NCI-H187 (cell line): ENCODE measurements around the gene CLCNKA.
"Not testable (repeated sequence)": the region's sequence is repeated elsewhere in the genome, so short reads cannot be mapped to it uniquely, and the experiment has no call there.

ENCODE experiments used
- DNase-seq, 2 experiments: peaks; one replicate each; lab custom pipeline; 2025; lab: John Stamatoyannopoulos, UW

The CLCNKA gene

DNA sequence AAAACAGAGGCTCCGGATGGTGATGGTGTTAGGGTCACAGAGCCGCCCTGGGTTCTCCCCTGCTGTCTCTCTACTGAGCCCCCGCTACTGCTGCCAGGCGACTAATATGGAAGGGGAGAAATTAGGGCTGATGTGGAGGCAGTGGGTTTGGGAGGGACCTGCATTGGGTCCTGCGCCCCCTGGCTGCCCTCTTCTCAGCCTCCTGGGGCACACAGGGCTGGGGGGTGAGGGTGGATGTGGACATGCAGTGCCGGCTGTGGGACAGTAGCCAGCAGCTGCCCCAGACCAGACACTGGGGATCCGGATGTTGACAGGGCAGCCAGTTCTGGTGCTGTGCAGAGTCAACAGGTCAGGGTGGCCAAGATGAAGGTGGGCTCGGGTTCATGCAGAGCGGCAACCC, 20.3 kb downstream of the CLCNKA start:
- no peak for DNase-seq

DNA sequence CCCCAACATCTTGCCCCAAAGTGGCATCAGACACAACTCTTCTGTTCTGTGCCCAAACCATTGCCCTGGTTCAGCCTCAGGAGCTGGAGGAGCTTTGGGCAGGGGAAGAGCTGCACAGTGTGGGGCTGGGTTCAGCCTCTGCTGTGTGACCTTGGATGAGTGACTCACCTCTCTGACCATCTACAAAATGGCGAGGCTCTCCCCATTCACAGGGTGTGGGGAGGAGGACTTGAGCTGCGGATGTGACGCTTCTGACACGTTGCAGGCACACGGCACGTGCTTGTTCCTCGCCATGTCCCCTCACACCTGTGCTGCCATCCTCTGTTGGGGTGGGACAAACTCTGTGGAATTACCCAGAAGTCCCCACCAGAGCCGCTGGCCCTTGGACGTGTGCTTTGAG, 20.8 kb downstream of the CLCNKA start:
- DNase-seq: not testable (repeated sequence)

DNA sequence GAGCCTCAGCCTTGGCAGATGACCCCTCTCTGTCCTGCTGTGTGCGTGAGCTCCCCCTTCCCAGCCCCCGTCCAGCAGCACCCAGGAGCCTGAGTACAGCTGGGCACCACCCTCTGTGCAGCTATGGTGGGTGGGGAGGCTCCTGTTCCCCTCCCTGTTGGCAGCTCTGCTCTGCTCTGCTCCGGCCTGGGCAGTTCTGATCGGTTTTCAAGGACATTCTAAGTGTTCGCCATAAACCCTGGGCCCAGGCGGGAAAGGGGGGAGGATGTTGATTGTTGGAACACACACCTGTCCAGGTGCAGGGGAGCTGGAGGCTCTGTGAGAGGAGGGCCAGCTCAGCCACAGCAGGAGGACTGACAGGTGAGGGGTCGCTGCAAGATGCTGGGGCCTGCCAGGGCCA, 21.7 kb downstream of the CLCNKA start, which contains the start of gene CLCNKB:
Gene CLCNKB, plus strand, starts transcription at position 262 of the 400 bp plus-strand sequence. CDS start 711 bp downstream, outside the sequence.
- DNase-seq: peak; percentile 30 to 64

DNA sequence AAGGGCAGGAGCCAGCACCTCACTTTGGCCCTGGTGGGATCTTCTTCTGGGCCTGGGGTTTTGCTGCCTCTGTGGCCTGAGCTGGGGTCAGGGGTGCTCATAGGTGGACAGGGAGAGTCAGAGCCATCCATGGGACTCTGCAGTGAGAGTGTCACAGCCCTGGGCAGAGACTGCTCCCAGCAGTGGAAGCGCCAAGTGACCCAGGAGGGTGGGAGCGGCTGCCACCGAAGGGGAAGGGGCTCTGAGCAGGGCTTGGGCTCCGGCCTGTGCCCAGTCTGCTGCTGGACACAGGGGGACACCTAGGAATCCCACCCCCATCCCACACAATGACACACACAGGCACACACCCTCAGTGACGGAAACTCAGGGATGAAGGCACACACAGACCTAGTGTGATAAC, 22.1 kb downstream of the CLCNKA start:
- no peak for DNase-seq

DNA sequence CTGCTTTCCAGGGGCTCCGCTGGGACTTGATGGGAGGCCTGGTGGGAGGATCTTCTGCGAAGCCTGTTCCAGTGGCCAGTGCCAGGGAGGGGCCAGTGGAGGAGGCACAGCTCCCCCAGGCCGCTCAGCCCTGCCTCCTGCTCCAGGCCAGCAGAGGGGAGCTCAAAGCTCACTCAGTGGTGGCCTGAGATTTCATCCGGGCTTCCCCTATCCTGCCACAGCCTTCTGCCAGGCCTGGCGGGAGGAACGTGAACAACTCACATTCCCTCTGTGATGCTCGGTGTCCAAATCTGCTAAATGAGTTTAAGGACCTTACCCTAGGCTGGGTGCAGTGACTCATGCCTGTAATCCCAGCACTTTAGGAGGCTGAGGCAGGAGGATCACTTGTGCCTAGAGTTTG, 25.0 kb downstream of the CLCNKA start:
- no peak for DNase-seq

DNA sequence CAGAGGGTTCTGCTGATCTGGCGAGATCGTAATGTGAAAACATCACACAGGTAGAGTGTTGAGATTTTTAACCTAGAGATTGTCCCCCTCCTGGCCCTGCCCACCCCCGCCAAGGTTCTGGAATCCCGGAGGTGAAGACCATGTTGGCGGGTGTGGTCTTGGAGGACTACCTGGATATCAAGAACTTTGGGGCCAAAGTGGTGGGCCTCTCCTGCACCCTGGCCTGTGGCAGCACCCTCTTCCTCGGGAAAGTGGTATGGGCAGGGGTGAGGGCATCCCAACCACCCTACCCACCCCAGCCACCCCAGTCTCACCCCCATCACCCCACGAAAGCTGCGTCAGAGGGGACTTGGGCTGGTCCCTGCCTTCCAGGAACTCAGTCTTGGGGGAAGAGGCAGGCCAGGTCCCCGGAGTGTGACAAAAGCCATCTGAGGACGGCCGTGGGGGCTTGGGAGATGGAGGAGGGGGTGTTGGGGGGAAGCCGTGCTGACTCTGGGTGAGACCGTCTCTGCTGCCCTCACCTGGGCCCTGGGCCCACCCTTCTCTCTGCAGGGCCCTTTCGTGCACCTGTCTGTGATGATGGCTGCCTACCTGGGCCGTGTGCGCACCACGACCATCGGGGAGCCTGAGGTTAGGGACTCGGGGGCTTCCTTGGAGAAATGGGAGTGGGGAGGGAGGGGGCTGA, 26.1 kb downstream of the CLCNKA start:
- no peak for DNase-seq

DNA sequence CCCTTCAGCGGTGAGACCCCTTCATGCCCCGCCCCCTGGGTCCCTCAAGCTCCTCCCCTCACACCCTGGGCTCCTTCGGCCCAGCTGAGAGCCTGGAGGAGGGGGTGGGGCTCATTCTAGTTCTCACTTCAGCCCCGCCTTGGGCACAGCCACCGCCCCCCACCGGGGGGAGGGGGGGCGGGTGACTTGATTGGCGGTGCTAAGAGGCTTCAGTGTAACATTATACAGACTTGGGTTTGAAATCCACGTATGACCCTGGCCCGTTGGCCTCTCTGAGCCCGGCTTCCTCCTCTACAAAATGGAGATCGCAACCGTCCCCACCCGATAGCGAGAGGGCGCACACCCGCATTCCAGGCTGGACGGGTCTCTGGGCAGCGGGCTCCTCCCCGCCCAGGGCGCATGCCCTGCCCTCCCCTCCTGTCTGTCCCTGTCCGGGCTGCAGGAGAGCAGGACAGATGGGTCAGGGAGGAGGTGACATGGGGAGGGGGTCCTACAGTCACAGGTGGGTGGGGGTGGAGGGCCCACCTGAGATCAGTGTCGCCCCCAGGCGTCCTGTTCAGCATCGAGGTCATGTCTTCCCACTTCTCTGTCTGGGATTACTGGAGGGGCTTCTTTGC, 26.8 kb downstream of the CLCNKA start:
- DNase-seq: peak; percentile 60 to 62

DNA sequence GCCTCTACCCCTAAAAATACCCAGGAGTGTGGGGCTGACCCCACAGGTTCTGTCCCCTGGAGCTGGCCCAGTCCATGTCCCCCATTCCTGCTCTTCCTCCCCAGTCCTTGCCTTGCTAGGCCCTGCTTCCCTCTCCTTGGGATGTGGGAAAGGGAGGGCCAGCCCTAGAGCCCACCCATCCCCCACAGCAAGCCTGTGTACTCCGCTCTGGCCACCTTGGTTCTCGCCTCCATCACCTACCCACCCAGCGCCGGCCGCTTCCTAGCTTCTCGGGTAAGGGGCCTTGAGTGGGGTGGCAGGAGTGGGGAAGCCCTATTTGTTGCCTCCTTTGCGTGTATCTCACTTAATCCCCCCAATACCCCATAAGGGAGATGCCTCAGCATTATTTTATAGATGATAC, 28.5 kb downstream of the CLCNKA start:
- DNase-seq: no peak

DNA sequence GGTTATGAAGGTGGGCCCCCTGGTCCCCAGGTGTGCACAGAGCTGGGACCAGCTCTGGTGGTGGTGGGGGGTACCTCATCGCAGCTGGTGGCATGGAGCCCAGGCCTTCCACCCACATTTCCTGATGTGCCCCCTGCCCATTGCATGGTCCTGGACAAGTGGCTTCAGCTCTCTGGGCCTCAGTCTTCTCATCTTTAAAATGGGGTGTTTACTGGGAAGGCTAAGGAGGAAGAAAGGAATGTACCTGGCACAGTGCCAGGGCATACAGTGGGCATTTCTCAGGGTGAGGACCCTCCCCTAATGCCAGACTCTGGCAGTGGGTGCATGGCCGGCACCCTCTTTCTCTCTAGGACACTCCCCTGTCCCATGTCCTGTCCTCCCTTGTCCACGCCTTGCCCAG, 29.2 kb downstream of the CLCNKA start:
- no peak for DNase-seq

DNA sequence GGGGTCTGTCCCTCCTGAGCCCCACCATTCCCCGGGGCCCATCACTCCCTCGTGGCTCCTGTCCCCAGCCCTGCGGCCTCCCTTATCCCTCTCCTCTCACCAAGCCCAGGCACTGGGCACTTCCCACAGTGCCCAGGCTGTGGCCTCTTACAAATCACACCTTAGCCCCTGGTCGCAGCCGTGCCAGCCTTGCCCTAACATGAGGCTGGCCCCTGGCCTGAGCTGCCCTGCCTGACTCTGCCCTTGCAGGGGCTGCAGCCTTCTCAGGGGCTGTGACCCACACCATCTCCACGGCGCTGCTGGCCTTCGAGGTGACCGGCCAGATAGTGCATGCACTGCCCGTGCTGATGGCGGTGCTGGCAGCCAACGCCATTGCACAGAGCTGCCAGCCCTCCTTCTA, 30.1 kb downstream of the CLCNKA start:
- DNase-seq: not testable (repeated sequence)

DNA sequence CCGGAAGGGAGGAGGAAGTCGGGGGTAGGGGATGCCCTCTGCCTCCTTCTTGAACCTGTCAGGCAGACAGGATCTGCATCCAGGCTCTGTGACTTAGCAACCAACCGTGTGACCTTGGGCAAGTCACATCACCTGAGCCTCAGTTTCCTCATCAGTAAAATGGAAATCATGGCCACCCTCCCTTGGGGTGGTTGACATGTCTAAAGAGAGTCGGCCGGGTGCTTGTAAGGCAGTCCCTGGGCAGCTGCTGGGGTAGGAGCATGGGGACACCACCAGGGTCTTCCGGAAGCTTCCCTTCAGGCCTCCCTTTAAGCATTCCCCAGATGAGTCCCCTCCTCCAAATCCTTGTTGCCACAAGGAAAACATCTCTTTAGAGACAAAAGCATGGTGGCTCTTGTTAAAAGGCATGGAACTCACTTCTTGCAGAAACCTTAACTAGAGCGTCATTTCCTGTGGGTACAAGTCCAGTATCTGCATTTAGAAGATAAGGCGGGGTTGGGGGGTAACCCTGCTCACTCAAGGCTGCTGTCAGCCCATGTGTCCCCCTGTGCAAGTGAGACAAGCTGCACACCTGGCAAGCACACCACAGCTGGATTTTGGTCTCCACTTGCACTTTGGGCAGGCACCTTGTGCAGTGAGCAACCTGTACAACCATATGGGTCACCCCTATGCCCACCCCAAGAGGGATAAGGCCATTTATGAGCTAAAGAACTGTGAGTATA, 32.1 kb downstream of the CLCNKA start:
- DNase-seq: no peak

DNA sequence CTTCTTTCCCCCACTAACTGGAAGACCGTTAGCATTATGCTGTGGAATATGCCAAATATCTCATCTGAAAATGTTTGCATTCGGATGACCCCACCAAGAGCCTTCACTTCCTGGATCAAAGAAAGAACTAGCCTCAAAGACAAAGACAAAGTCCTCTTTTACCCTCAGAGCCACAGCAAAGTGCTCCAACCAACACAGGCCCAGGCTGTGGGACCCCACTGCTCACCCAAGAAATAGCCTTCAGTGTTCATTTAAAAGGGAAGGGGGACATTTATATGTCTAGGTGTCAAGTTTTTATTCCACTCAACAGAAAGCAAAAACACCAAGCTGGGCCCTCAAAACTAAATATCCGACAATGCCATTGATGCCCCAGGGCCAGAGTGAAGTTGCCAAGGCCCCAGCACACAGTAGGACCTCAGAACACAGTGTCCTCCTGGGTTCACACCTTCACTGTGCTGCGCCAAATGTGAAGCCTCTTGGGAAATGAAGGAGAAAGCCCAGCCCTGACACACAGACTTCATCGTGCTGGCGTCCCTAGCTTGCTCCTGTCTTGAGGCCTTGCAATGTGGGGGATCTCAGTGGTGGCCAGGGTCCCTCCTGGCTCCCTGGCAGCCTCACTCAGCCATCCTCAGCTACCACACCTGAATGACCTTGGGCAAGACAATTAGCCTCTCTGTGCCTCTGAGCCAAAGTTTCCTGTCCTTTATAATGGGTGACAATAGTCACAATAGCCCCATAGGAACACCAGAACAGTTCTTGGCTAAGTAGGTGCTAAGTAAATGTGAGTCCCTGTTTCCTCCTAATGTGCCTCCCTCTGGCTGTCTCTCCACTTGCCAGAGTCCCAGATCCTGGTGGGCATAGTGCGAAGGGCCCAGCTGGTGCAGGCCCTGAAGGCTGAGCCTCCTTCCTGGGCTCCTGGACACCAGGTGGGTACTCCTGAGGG, 33.0 kb downstream of the CLCNKA start:
- DNase-seq: no peak

DNA sequence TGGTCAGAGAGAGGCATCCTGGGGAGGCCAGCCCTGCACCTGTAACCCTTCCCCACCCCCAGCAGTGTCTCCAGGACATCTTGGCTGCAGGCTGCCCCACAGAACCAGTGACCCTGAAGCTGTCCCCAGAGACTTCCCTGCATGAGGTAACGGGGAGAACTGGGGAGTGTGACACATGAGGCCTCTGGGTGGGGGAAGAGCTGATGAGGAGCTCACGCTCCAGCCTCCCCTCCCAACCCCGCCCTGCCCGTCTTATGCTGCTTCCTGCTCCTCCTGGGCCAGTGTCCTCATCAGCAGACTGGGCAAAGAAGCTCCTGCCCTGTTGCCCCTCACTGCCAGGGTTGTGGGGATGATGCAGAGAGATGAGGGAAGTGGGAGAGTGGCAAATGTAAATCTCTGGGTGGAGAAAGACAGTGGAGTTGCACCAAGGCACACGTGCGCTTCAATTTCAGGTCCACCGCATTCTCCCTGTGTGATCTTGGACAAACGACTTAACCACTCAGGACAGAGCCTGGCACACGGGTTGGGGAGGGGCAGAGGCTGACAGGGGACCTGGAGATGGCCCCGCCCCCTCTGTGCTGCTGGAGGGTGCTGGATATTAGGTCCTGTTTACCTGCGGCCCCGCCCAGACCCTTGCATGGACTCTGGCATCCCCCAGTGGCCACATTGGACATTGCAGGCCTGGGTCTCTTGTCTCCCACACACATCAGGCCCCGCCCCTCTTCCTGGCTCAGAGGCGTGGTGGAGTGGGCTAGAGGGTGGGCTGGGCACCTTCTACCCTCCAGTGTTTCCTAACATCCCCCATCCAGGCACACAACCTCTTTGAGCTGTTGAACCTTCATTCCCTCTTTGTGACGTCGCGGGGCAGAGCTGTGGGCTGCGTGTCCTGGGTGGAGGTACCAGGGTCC, 34.0 kb downstream of the CLCNKA start:
- peak; percentile 61 to 77 for DNase-seq

DNA sequence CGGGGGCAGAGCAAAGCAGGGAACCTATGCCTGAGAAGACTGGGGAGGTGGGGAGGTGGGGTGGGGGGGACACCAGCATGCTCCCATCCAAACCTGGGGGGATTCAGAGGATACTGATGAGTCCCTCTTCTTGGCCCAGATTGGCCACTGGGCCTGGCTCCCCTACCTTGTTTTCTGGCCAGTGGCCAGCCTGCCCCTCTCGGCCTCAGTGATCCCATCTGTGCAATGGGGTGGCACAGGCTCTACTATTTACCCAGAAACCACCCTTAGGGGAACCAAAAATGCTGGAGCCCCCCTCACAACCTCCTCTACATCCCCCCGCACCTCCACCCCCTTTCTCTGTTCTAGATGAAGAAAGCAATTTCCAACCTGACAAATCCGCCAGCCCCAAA, 34.7 kb downstream of the CLCNKA start:
- not testable (repeated sequence) for DNase-seq

DNA sequence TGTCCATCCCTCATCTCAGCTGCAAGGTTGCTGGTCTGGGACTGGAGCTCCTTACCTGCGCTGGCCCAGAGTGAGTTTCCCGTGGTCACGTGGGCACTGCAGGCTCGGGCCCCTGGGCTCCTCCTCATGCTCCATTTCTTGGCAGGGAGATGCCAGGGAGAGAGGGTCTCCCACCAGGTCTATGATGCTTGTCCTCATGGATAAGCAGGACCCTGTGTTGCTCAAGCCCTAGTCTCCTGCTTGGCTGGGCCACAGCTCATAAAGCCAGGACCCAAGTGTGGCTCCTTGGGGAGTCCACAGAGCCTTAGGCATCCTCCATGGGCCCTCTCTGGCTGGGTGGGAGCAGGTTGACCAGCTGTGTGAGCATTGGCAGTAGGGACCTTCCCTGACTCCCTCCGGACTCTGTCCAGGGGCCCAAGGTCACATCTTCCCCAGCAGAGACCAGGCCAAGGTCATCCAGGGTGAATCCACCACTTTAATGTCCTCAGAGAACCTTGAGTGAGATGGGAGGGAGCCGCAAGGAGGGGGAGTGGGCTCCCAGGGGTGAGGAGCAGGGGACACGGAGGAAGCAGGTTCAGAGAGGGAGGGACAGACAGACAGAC, 35.6 kb downstream of the CLCNKA start:
- DNase-seq: not testable (repeated sequence)

DNA sequence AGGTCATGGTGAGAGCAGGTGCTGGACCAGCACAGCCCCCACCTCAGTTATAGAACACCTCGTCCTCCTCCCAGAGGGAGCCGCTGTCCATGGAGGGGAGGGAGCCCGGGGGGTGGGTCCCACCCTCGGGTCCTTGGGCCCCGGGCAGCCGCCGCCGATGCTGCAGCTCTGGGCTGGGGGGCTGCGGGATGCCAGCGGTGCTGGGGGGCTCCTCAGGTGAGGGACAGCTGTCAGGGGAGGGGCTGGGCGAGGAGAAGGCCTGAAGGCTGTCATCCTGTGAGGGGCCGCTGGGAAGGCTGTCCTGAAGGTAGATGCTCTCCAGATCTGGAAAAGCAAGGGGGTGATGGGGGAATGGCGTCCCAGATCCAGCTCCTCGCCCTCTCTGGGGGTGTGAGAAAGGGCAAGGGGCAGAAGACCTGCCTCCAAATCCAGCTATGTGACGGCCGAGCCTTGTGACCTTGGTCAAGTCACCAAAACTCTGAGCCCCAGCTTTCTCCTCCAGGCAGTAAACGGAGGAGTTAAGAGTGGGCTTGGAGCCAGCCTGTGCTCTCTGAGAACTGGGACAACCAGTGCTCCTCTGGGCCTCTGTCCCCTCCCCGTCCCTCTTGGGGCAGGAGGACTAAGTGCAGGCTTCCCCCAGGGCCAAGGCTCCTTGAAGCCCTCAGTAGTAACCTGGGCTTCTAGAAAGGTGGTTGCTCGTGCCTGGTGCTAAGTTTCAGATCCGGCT, 36.7 kb downstream of the CLCNKA start:
- not testable (repeated sequence) for DNase-seq

DNA sequence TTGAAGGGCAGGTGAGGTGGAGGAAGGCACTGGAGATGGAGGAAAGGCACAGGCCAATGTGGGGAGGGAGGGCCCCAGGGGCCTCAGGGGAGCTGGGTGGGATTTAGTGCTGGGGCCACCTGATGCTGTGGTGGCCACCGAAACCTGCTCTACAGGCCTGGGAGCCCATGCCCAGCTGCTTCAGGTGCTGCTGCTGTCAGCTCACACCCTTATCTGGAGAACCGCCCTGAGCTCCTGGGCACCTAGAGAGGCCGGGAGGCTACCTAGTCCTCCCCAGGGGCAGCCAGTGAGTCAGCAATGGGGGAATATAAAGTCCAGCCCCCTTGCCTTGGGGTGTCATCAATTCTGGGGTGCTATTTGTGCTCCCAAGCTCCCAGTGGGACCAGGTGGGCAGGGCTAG, 39.4 kb downstream of the CLCNKA start:
- no peak for DNase-seq

DNA sequence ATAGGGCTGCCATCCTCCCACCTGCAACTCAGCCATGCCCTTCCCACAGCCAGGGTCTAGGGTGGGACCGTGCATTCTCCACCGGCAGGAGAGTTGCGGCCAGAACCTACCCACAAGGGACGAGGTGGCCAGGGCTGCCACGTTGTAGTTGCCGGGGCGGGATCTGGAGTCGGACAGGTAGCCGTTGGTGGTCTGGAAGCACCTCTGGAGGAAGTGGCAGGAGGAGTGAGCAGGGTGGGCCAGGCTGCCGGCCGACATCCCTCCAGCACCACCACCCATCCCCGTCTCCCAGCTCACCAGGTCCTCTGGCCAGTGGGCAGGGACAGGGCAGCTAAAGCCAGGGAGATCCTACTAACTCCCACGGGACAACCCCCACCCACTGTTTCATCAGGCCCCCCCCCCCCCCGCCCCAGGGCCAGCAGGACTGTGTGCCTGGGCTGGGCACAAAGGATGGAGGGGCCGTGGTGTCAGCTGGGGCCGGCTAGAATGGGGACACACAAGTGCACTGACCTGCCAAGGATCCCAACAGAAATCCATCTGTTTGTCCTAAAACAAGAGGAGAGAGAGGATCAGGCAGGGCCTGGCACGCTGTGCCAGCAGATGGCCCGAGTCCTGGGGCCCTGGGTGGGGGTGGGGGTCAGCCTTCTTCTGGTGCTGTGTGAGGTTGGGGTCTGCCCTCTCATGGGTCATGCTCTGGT, 40.3 kb downstream of the CLCNKA start:
- not testable (repeated sequence) for DNase-seq

DNA sequence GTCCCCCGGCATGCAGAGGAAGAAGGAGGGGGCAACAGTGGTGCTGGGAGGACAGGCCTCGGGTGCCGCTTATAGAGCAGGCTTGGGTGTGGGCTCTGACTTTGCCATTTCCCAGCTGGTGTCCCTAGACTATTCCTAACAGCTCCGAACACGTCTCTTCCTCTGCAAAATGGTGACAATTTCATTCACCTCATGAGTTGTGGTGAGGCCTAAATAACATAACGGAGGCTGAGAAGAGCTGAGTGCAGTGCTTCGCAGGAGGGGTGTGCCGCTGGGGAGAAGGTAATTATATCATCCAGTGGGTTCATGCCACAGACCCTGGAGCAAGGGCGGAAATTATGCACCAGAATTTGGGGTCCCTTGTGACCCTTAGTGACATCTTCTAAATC, 40.8 kb downstream of the CLCNKA start:
- DNase-seq: not testable (repeated sequence)
